SK-N-MC (cell line): ENCODE data around the gene NCKAP5L.

Experiments
- DNase-seq: peaks from one replicate; pipeline ENCODE4 v3.0.0-alpha.2; 2011; ENCODE audit warnings: low read depth, low spot score
- H3K27ac ChIP-seq: fragments of 200-600 bp; sonication (generic); 2 replicates; pipeline ENCODE4 v1.5.1; 2016; ENCODE audit warnings: mixed run types
- H3K36me3 ChIP-seq: fragments of 200-600 bp; sonication (generic); 2 replicates; pipeline ENCODE4 v1.6.1; 2017; ENCODE audit warnings: antibody characterized with exemption, low read length, mixed read lengths; ENCODE audit not compliant: insufficient read depth
- H3K4me3 ChIP-seq: fragments of 200-600 bp; sonication (generic); 2 replicates; pipeline ENCODE4 v1.5.1; 2016
- H3K9ac ChIP-seq: fragments of 200-600 bp; sonication (generic); 2 replicates; pipeline ENCODE4 v1.8.0; 2017; ENCODE audit warnings: mixed run types, mixed read lengths; ENCODE audit not compliant: insufficient read length
- H3K9me3 ChIP-seq: fragments of 200-600 bp; sonication (generic); 2 replicates; pipeline ENCODE4 v1.6.1; 2017; ENCODE audit warnings: low read depth, mild to moderate bottlenecking, antibody characterized with exemption, low read length, moderate library complexity, mixed read lengths
- EZH2 ChIP-seq: fragments of 200-600 bp; sonication (generic); IDR thresholded peaks from one replicate; pipeline ENCODE4 v1.6.1; 2017; ENCODE audit warnings: antibody characterized with exemption
- FOXP2 ChIP-seq: optimal IDR thresholded peaks from 2 replicates; pipeline ENCODE3; 2011; ENCODE audit warnings: mild to moderate bottlenecking, moderate library complexity; ENCODE audit not compliant: insufficient read depth; ENCODE audit errors: extremely low read length, control extremely low read depth
- POLR2AphosphoS5 ChIP-seq: IDR thresholded peaks from 2 replicates; pipeline ENCODE4 v1.6.1; 2012; ENCODE audit warnings: mild to moderate bottlenecking, low read depth, low read length, borderline replicate concordance

NCKAP5L gene

DNA sequence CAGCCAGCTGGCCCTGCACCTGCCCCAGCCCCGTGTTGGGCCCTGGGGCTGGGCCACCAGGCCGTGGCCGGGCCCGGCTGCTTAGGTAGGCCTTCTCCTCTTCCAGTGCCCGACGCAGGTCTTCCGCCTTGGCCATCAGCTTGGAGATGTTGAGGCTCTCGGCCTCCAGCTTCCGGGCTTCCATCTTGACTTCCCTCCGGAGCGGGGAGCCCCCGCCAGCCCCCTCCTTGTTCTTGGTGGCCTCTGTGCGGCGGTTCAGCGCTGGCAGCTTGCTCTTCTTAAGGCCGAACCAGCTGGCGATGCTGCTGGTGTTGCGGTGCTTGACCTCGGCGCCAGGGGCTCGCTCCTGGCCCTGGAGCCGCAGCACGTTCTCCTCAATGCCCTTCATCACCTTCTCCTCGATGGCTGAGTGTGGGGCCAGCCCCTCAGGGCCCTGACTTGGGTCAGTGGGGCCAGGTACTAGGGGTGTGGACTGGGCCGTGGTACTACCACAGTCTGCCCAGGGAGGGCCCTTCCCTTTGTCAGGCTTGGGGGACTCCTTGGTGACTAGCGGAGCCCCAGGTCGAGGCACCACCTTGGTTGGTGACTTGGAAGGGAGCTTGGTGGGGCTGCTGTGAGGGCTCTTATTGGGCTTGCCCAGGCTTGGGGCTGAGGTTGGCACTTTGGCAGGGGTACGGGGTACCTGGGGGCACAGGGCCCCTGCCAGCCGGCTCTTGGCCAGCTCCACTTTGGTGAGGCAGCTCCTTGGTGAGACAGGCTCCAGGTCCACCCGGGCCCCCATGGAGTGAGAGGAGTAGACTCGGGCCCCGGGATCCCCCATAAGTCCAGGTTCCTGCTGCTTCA, 33.2 kb downstream of the NCKAP5L start:
- Histone ChIP-seq H3K27ac (no peak overlapping the region), H3K36me3 (peaks cover 7% of the 10 kb centered on the region; the same call in 1 of the 2 replicates), H3K4me3 (no peak overlapping the region), H3K9ac (no peak overlapping the region), H3K9me3 (no peaks in the 10 kb centered on the region)
- no peak for DNase-seq
- TF ChIP-seq FOXP2 (no peak), POLR2AphosphoS5 (0 out of 2 replicates have a peak, but pooled peaks have one; percentile 13)

DNA sequence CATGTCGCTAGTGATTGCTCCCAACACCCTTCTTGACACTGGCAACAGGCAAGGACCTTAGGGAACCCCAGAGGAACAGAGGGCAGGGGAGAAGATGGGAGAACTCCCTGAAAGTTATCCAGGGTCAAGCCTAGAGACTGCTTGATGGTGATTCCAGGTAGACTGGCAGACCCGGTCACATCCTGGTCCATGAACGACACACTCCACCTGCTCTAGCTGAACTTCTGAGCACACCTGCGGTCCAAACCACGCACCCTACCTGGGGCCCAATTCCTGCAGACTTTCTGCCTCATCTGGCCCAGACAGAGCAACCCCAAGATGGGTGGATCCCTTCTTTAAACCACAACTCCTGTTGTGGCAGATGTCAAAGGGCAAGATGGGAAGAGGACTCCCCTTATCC, 34.2 kb downstream of the NCKAP5L start:
- peaks cover 7% of the 10 kb centered on the region; the same call in 1 of the 2 replicates for H3K36me3 ChIP-seq

DNA sequence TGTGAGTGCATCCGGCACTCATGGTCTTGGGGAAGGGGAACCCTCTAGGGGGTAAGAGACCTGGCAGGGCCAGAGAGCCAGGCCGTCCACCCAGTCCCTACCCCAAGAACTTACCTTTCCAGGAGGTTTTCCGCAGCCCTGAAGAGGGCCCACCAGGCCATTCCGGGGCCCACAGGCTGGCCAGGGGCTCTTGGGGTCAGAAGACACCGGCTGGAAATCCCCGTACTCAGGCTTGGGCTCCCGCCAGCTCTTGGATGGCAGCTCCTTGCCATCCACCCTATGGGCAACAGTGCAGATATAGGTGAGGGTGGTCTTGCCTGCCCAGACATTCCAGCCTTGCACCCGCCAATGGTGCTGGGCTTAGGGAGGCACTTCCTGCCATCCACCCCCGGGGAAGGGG, 34.6 kb downstream of the NCKAP5L start:
- Histone ChIP-seq H3K36me3 (peaks cover 7% of the 10 kb centered on the region; the same call in 1 of the 2 replicates), H3K9me3 (no peaks in the 10 kb centered on the region)

More for the DNA sequence above, 34.2 kb downstream of the NCKAP5L start:
- TF ChIP-seq EZH2, result no peak
- no peak for TF ChIP-seq POLR2AphosphoS5
- no peak for TF ChIP-seq FOXP2
- no peak for DNase-seq
- Histone ChIP-seq H3K9me3 (no peaks in the 10 kb centered on the region), H3K9ac (no peak overlapping the region), H3K27ac (no peak overlapping the region), H3K4me3 (no peak overlapping the region)

DNA sequence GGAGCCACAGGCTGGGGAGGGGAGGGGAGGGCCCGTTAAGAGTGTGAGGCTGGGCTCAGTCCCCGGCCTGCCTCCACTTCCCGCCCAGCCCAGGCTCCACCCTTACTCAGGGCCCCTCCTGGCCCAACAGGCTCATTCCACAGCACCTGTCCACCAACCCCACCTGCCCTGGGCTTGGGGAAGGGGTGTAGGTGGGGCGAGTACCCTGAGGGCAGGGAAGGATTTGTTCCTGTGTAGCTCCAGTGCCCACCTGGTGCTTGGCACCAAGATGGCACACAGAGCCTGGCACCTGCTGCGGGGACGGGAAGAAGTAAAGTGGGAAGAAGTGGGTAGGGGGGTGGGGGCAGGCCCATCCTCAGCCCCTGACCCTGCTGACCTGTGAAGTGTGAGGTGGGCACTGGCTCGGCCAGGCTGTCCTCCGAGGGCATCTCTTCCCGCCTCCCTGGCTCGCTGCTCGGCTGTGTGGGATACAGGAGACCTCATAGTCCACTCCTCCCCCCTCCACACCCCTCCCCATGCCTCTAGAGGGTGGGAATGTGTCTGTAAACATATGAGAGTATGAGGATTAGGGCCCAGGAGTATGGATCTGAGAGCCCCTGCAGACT, 35.1 kb downstream of the NCKAP5L start:
- Histone ChIP-seq H3K27ac (no peak overlapping the region), H3K4me3 (no peak overlapping the region), H3K36me3 (peaks cover 6% of the 10 kb centered on the region; the same call in 1 of the 2 replicates), H3K9me3 (no peaks in the 10 kb centered on the region), H3K9ac (no peak overlapping the region)
- TF ChIP-seq POLR2AphosphoS5, result no peak; the same call in 1 of the 2 replicates
- TF ChIP-seq EZH2, result no peak
- TF ChIP-seq FOXP2, result no peak
- DNase-seq, result no peak

More for the DNA sequence above, 34.6 kb downstream of the NCKAP5L start:
- TF ChIP-seq FOXP2 (no peak), POLR2AphosphoS5 (no peak), EZH2 (no peak)
- H3K9ac ChIP-seq, result no peak overlapping the region
- H3K27ac ChIP-seq, result no peak overlapping the region
- H3K4me3 ChIP-seq, result no peak overlapping the region
- DNase-seq, result no peak

DNA sequence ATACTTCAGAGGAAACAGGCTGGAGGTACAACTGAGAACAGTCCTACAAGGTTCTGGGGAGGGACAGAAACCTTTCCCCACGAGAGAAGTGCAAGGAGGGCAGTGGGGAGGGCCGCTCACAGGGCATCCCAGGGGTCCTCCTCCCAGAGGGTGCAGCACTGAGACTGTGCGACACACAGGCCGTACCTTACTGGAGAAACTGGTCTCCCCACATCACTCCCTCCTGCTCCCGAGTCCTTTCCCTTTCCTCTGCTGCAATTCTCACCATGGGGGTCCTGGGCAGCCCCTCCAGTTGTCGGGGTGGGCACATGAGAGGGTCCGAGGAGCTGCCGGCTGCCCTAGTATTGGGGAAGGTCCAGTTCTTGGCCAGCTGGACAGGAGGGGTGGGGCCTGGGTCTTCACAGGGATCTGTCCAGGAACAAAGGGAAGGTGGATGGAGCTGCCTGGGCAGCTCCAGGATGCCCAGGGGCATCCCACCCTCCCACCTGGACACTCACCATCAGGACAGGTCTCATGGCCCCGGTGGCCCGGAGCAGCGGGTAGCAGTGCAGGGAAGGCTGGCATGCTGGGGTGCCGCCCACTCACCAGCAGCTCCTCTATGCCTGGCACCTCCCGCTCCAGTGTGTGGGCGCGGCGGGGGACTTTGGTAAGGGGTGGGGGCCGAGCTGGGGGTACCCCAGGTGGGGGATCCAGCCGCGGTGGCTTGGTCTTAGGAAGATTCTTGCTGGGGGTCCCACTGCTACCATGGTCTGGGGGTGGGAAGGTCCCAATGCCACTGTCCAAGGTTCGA, 35.8 kb downstream of the NCKAP5L start:
- Histone ChIP-seq H3K9me3 (no peaks in the 10 kb centered on the region), H3K9ac (no peak overlapping the region), H3K4me3 (no peak overlapping the region), H3K27ac (no peak overlapping the region), H3K36me3 (no peaks in the 10 kb centered on the region; the same call in 1 of the 2 replicates)
- no peak for TF ChIP-seq POLR2AphosphoS5
- no peak for TF ChIP-seq EZH2
- DNase-seq, result no peak

DNA sequence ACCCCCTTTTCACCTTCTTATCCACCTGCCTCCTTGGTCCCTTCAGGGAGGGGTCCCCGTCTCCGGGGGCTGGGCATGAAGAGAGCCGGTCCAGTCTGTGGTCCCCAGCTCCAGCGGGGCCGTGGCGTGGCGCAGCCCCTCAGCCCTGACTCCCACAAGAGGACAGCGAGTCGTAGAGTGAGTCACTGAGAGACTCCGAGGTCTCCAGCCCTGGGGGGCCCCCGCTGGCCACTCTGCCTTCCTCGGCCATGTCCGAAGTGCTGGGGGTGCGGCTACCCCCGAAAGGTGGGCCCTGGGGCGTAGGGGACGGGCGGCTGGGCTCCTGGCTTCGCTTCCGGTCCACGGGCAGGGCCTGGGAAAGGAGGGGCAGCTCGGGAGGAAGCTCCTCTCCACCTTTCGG, 36.5 kb downstream of the NCKAP5L start:
- H3K9ac ChIP-seq, result no peak overlapping the region
- no peak for DNase-seq
- TF ChIP-seq POLR2AphosphoS5, result no peak
- H3K36me3 ChIP-seq, result no peaks in the 10 kb centered on the region
- no peak overlapping the region for H3K4me3 ChIP-seq
- no peak overlapping the region for H3K27ac ChIP-seq
- H3K9me3 ChIP-seq, result no peaks in the 10 kb centered on the region

DNA sequence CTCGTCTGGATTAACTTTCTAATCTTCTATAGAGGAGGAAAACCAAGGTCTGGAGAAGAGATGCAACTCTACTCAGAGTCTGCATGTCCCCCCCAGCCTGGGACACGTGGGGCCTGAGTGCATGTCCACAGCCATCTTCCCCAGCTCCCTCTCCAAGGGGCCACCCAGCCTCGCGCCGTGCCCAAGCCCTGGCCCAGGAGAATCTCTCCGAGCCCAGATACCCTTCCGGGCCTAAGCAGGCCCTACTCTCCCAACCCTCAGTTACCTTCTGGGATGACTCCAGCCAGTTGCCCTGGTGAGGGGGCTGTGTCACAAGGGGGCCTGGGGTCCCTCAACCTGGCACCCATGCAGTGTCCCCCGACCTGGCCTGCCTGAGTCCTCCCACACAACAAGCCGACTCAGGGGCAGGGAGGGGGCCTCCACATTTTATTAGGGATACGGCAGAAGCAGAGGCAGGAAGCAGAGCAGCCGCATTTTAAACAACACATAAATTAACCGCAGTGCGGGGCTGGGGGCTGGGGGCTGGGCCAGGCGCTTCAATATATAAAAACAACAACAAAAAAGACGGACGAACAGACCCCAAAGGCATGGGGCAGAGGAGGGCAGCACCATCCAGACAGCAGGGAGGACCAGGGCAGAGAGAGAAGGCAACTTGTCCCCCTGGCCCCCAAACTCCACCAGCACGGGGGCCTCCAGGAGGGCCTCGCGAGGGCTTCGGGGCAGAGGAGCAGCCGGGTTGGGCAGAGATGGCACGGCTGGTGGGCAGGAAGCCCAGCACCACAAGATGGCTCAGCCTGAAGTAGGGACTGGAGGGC, 37.3 kb downstream of the NCKAP5L start:
- Histone ChIP-seq H3K36me3 (no peaks in the 10 kb centered on the region), H3K4me3 (no peak overlapping the region), H3K9me3 (no peaks in the 10 kb centered on the region), H3K9ac (peak overlapping the region; percentile 32), H3K27ac (no peak overlapping the region)
- DNase-seq, result no peak
- no peak for TF ChIP-seq POLR2AphosphoS5
- no peak for TF ChIP-seq EZH2
- TF ChIP-seq FOXP2, result no peak
